ENCODE results near the gene CAPRIN2.

The CAPRIN2 gene

GRCh38 chr12:30661210-30661609, 93.5 kb downstream of the CAPRIN2 start:
- H3K4me3 ChIP-seq (ENCODE audit: low read depth, low read length) = no peak overlapping the region
- no peak for TF ChIP-seq CTCF (IDR thresholded peaks at IDR 0.05; ENCODE audit: low read depth, low read length)

Data from WI38 (cell line).